OCI-LY3 (cell line): ENCODE measurements around the gene RPS6KA2.
"Not testable (repeated sequence)": the region's sequence is repeated elsewhere in the genome, so short reads cannot be mapped to it uniquely, and the experiment has no call there.

Experiments
- H2AFZ ChIP-seq: fragments of 200-600, 300-600 bp; shearing (Covaris generic); 2 replicates; pipeline ENCODE4 v1.6.0; 2014; ENCODE audit warnings: antibody characterized with exemption, low read depth, low read length
- H3K27ac ChIP-seq: fragments of 200-600, 300-600 bp; sonication (generic); 2 replicates; pipeline ENCODE4 v1.5.1; 2014; ENCODE audit warnings: mild to moderate bottlenecking, low read length, moderate library complexity, mixed read lengths
- H3K27me3 ChIP-seq: fragments of 200-600, 300-600 bp; sonication (generic); 2 replicates; pipeline ENCODE4 v1.6.1; 2014; ENCODE audit warnings: low read depth, low read length, mixed read lengths
- H3K36me3 ChIP-seq: fragments of 200-600, 300-600 bp; sonication (generic); replicated peaks from 2 replicates; pipeline ENCODE3; 2014; ENCODE audit warnings: low read depth, low read length, mixed read lengths
- H3K4me1 ChIP-seq: fragments of 300-600, 200-600 bp; sonication (generic); 2 replicates; pipeline ENCODE4 v1.6.1; 2014; ENCODE audit warnings: low read length, mixed read lengths
- H3K4me2 ChIP-seq: fragments of 200-600, 300-600 bp; sonication (generic); 2 replicates; pipeline ENCODE4 v1.6.1; 2014; ENCODE audit warnings: low read length, mixed read lengths
- H3K4me3 ChIP-seq: fragments of 300-600, 200-600 bp; sonication (generic); 2 replicates; pipeline ENCODE4 v1.5.1; 2014; ENCODE audit warnings: antibody characterized with exemption, mild to moderate bottlenecking, low read length, moderate library complexity
- H3K79me2 ChIP-seq: fragments of 300-600, 200-600 bp; shearing (Covaris generic); 2 replicates; pipeline ENCODE4 v1.6.1; 2014; ENCODE audit warnings: mild to moderate bottlenecking, low read length, mixed read lengths
- H3K9ac ChIP-seq: fragments of 300-600, 200-600 bp; shearing (Covaris generic); 2 replicates; pipeline ENCODE4 v1.6.0; 2014; ENCODE audit warnings: mild to moderate bottlenecking, low read length, moderate library complexity
- H3K9me3 ChIP-seq: fragments of 200-600, 300-600 bp; shearing (Covaris generic); 2 replicates; pipeline ENCODE4 v1.6.1; 2014; ENCODE audit warnings: low read length, mixed read lengths; ENCODE audit not compliant: insufficient read depth
- H4K20me1 ChIP-seq: fragments of 200-600, 300-600 bp; sonication (generic); 2 replicates; pipeline ENCODE4 v1.6.1; 2016; ENCODE audit warnings: low read length, mixed read lengths; ENCODE audit not compliant: insufficient read depth
- EZH2phosphoT487 ChIP-seq: fragments of 200-600 bp; shearing (Covaris generic); IDR thresholded peaks from 2 replicates; pipeline ENCODE4 v1.6.1; 2018; ENCODE audit warnings: antibody characterized with exemption, mixed run types, low read depth
- TF ChIP-seq, protein P1 (sequence below): fragments of 200-600, 300-600 bp; sonication (generic); IDR thresholded peaks from 2 replicates; pipeline ENCODE4 v1.5.1; 2014; ENCODE audit warnings: antibody characterized with exemption, low read length, low read depth

The RPS6KA2 gene

DNA sequence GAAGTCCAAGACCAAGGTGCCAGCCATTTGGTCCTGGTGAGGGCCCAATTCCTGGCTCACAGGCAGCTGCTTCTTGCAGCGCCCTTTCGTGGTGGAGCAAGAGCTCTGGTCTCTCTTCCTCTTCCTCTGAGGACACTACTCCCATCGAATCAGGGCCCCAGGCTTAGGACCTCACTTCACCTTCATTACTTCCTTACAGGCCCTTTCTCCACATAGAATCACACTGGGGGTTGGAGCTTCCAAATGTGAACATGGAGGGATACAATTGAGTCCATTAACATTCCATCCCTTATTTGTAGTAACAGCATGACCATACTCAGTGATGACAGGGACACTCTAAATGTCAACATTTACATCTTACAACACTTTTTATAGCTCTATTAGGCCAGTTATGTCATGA lies 42.9 kb downstream of the RPS6KA2 start:
- no peak overlapping the region for H3K9ac ChIP-seq
- no peak overlapping the region for H2AFZ ChIP-seq
- H3K4me2 ChIP-seq, result no peak overlapping the region
- TF ChIP-seq, protein P1, sequence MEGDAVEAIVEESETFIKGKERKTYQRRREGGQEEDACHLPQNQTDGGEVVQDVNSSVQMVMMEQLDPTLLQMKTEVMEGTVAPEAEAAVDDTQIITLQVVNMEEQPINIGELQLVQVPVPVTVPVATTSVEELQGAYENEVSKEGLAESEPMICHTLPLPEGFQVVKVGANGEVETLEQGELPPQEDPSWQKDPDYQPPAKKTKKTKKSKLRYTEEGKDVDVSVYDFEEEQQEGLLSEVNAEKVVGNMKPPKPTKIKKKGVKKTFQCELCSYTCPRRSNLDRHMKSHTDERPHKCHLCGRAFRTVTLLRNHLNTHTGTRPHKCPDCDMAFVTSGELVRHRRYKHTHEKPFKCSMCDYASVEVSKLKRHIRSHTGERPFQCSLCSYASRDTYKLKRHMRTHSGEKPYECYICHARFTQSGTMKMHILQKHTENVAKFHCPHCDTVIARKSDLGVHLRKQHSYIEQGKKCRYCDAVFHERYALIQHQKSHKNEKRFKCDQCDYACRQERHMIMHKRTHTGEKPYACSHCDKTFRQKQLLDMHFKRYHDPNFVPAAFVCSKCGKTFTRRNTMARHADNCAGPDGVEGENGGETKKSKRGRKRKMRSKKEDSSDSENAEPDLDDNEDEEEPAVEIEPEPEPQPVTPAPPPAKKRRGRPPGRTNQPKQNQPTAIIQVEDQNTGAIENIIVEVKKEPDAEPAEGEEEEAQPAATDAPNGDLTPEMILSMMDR, result no peak
- TF ChIP-seq EZH2phosphoT487, result no peak
- H3K4me3 ChIP-seq, result no peak overlapping the region
- H4K20me1 ChIP-seq, result no peaks in the 10 kb centered on the region
- no peaks in the 10 kb centered on the region for H3K9me3 ChIP-seq
- H3K27me3 ChIP-seq, result no peaks in the 10 kb centered on the region
- no peak overlapping the region for H3K27ac ChIP-seq
- H3K4me1 ChIP-seq, result peaks cover 23% of the 10 kb centered on the region
- no peaks in the 10 kb centered on the region for H3K79me2 ChIP-seq
- no peaks in the 10 kb centered on the region for H3K36me3 ChIP-seq

DNA sequence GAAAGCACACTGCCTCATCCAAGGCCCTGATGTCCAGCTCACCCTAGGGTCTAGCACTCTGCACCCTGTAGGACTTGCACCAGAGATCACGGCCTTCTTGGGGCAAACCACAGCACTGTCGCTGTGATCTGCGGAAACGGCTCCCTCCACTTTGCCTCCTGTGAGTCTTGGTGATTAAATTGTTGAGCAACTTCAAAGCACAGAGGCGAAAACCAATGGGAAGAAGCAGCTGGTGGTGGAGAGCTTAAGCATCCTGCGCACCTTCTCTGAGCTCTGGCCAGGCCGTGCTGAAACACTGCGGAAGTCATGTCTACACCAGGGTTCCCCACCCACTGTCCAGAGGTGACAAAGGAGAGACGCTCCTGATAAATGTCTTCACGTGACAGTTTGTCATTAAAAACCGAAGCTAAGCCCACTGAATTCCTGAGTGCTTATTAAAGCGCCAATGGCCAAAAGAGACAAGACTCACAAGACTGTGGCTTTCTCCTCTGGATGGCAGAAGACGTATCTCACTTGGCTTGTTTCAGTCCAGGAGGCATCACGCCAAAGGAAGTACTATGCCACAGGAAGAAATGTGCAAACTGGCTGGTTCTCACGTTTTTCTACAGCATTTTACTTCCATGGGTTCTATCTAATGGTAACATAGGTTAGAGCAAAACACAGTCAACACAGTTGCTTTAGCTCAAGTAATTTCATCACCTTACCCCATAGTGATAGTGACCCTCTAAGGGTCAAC lies 43.7 kb downstream of the RPS6KA2 start:
- Histone ChIP-seq H4K20me1 (no peaks in the 10 kb centered on the region), H3K27ac (no peak overlapping the region), H3K9ac (no peak overlapping the region), H3K4me3 (no peak overlapping the region), H3K27me3 (no peaks in the 10 kb centered on the region), H3K36me3 (no peaks in the 10 kb centered on the region), H3K4me2 (no peak overlapping the region), H3K4me1 (peaks cover 17% of the 10 kb centered on the region), H2AFZ (no peak overlapping the region), H3K9me3 (no peaks in the 10 kb centered on the region), H3K79me2 (no peaks in the 10 kb centered on the region)
- TF ChIP-seq, protein P1, result no peak
- TF ChIP-seq EZH2phosphoT487, result no peak

GRCh38 chr6:166582258-166582657 lies 44.8 kb downstream of the RPS6KA2 start:
- no peak overlapping the region for H3K4me3 ChIP-seq
- no peaks in the 10 kb centered on the region for H4K20me1 ChIP-seq
- no peak for TF ChIP-seq EZH2phosphoT487
- TF ChIP-seq, protein P1, result no peak
- H3K36me3 ChIP-seq, result no peaks in the 10 kb centered on the region
- no peaks in the 10 kb centered on the region for H3K9me3 ChIP-seq
- no peak overlapping the region for H2AFZ ChIP-seq
- no peak overlapping the region for H3K27ac ChIP-seq
- peaks cover 9% of the 10 kb centered on the region for H3K4me1 ChIP-seq
- no peaks in the 10 kb centered on the region for H3K27me3 ChIP-seq
- H3K79me2 ChIP-seq, result no peaks in the 10 kb centered on the region
- H3K4me2 ChIP-seq, result no peak overlapping the region
- H3K9ac ChIP-seq, result no peak overlapping the region

- H4K20me1 ChIP-seq, H3K36me3 ChIP-seq, H3K4me3 ChIP-seq, H2AFZ ChIP-seq, H3K4me1 ChIP-seq, H3K27me3 ChIP-seq, H3K9ac ChIP-seq, H3K79me2 ChIP-seq, H3K4me2 ChIP-seq, H3K9me3 ChIP-seq, H3K27ac ChIP-seq: not testable (repeated sequence)
Measured at GRCh38 chr6:166581801-166582200, 45.2 kb downstream of the RPS6KA2 start.
